NCI-H1092 treated with DMSO at 0.1 percent for 48 hours (cell line): ENCODE results near the gene CTNNA3.

Source experiments
- DNase-seq: peaks from one replicate; lab custom pipeline; 2025; lab: John Stamatoyannopoulos, UW

CTNNA3 gene

DNA sequence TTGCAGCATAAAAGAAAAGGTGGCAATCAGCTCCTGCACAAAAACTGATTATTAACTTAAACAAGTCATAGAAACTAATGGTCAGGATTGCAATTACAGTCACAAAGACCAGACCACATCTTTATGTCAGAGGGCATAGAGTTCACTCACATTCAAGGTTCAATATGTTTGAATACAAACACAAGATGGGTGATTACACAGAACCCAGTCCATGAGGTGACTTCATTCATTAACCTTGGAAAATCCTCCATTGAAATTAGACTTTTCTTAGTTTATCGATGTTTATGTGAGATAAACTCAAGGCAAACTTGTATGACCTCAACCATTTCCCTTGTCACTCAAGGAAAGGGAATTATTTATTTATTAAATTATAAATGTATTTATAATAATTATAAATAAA lies 1158.8 kb downstream of the CTNNA3 start:
- no peak for DNase-seq

- DNase-seq = no peak
Measured at GRCh38 chr10:66535439-66535838, 1160.6 kb downstream of the CTNNA3 start.

DNA sequence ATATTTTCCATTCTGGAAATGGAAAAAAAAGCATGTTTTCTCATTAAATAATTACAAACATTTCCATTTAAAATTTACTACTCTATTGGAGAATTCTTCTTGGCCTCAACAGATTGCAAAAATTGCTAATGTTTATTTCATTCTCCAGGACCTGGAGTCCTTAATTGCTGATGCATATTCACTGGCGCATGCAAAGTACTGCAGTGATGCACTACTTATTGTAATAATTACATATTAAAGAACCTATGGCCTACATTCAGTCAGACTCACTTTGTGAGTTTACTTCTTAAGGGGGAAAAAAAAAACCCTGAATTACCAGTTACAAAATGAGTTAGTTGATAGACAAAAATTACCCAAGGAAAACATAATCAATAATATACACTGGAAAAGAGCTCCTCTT lies 1161.1 kb downstream of the CTNNA3 start:
- DNase-seq = no peak

DNA sequence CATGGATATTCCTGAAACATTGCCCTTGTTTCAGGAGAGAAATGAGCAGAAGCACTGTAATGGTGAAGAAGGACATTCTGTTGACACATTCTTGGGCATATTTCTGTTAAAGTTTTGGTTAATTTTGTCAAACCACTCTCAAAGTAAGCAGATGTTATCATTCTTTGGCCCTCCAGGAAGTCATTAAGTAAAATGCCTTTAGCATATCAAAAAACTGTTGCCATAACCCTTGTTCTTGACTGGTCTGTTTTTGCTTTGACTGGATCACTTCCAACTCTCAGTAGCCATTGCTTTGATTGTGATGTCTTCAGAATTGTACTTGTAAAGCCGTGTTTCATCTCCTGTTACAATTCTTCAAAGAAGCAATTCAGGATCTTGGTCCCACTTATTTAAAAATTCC lies 1174.5 kb downstream of the CTNNA3 start:
- no peak for DNase-seq

- no peak for DNase-seq
Measured at GRCh38 chr10:66519616-66520015, 1176.4 kb downstream of the CTNNA3 start.

- DNase-seq = no peak
Measured at GRCh38 chr10:66514666-66515065, 1181.3 kb downstream of the CTNNA3 start.

GRCh38 chr10:66513504-66513903 lies 1182.5 kb downstream of the CTNNA3 start:
- no peak for DNase-seq

DNA sequence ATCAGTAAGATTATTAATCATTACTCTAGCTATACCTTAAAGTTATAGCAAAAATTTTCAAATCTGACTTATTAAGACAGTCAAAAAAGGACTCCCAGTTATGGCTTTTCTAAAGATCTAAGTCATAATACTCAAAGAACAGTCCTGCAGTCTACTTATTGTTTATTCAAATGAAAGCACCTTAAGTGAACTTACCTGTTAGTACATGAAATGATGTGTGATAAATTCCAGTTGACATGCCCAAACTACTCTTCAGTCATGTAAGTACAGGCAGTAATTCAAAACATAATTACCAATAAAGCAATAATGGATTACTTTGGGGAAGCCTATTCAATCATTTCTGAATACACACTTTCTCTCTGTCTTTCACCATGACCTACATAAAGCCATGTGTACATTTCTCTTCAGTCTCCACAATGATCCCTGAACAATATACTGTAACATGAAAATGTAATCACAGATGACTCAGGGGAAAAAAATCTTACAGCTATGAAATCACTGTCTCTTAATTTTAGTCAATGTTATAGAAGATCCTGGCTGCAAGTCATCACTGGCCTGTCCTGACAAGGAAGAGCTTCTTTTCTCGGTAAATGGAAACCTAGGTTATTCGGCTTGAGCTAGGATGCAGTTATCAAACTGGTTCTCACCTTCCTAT lies 1190.9 kb downstream of the CTNNA3 start:
- DNase-seq = no peak

- no peak for DNase-seq
Measured at GRCh38 chr10:66501356-66501755, 1194.6 kb downstream of the CTNNA3 start.

- DNase-seq = no peak
Measured at GRCh38 chr10:66483966-66484365, 1212.0 kb downstream of the CTNNA3 start.

DNA sequence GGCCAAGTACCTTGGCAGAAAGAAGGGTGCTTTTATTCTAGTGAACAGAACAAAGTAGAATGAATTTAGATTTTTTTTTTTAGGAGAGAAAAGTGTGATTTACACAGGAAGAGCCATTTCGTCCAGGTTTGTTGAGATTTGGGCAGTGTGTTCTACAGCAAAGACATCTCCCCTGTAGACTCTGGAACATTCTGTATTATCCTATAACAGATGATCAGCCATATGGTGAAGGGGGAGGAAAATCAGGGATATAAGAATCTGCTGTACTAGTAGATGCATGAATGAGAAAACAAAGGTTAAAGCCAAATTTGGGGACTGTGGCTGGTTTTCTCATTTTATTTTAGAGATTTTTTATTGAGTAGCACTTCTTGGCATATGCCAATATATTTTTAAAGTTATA lies 1223.8 kb downstream of the CTNNA3 start:
- no peak for DNase-seq

DNA sequence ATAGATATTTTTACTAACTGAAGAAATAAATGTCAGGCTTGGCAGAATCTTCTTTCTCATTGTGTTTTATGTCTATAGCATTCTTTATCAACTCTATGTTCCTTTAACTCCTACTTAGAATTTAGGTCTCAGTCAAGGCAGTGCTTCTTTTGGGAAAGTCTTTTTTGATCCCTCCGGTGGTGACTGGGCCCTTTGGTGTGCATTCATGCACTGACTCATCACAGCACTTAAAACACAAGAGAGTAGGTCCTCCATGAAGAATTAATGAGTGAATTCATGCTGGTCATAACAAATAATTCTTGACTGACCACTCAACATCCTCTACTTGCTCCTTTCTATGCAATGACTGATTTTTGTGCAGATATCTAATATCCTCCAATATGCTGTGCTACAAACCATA lies 1229.0 kb downstream of the CTNNA3 start:
- DNase-seq = no peak

GRCh38 chr10:66466622-66467021 lies 1229.4 kb downstream of the CTNNA3 start:
- no peak for DNase-seq

DNA sequence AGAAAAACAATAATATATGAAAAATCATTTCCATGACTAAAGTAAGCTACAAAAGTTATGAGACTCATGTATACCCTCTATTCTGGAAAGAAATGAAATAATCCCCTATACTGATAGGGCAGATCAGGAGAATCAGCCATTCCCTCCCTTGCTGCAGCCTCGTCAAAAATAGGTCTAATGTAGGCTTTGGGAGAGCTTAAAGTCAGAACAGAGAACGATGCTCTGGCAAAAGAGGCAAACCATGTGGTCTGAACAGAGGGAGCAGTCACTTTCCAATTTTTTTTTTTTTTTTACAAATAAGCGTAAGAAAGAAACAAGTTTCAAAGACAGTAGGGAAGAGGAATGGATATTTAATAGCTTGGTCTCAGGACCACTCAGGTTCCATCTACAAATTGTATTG lies 1232.4 kb downstream of the CTNNA3 start:
- no peak for DNase-seq

DNA sequence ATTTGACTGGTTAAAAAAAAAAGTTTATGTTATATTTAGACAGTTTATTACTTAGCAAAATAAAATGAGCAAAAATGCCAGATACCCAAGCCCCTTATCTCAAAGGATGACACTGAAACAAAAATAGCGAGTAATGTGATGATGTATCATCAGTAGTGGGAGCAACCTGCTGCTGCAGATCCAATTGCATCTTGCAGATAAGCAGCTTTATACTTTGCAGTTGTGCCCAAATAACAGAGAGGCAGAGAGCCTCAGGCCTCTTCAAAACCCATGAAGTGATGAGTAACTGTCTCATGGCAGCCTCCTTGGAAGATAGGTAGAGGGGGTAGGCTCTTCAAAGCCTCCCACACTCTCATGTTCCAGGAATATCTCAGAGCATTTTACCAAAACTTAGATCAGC lies 1238.4 kb downstream of the CTNNA3 start:
- DNase-seq = no peak

DNA sequence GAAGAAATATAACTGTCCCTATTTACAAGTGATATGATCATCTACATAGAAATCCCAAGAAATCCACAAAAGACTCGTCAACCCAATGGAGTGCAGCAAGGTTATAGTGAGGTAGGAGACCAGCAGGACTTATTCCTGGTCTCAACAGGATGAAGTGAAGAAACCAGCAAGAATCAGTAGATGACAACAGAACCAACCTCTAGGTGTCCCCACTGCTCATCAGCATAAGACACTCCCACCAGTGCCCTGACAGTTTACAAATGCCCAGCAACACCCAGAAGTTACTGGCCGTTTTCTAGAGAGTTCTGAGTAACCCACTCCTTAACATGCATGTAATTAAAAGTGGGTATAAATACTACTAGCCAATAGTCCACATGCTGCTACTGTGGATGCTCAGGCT lies 1240.7 kb downstream of the CTNNA3 start:
- DNase-seq = no peak

GRCh38 chr10:66440568-66440967 lies 1255.4 kb downstream of the CTNNA3 start:
- no peak for DNase-seq

DNA sequence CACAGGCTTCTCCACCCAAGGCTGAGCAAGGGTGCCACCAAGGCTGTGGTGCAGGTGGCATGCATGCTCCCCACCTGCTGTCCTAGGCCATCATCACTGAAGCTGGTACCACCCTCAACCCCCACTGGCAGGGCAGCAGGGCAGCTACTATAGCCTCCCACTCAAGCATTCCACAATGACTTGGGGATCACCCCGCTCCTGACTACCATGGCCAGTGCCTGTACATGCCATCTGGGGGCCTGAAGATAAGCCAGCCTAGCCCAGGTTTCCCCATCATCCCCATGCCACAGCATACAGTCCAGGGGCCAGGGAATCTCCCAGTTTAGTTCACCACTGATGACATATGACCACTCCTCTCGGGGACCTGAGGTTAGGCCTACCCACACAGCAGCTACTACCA lies 1281.1 kb downstream of the CTNNA3 start:
- no peak for DNase-seq

DNA sequence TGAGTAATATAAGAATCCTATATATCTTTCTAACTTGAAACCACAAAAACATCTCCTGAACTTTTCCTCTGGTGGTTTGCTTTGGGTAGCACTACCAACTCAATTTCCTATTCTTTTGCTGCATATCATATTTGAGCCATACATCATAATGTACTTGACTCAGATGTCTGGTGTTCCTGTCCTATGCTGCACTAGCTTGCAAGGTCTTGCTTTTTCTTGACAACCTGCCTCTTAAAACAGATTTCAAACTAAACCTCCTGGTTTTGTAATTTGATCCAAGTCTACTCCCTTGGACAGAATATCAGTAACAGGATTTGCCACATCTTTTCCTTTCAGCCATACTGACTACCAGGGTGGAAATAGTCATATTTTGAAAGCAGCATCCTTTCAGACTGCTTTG lies 1290.4 kb downstream of the CTNNA3 start:
- DNase-seq = no peak

GRCh38 chr10:66398669-66399068 lies 1297.3 kb downstream of the CTNNA3 start:
- DNase-seq = no peak

DNA sequence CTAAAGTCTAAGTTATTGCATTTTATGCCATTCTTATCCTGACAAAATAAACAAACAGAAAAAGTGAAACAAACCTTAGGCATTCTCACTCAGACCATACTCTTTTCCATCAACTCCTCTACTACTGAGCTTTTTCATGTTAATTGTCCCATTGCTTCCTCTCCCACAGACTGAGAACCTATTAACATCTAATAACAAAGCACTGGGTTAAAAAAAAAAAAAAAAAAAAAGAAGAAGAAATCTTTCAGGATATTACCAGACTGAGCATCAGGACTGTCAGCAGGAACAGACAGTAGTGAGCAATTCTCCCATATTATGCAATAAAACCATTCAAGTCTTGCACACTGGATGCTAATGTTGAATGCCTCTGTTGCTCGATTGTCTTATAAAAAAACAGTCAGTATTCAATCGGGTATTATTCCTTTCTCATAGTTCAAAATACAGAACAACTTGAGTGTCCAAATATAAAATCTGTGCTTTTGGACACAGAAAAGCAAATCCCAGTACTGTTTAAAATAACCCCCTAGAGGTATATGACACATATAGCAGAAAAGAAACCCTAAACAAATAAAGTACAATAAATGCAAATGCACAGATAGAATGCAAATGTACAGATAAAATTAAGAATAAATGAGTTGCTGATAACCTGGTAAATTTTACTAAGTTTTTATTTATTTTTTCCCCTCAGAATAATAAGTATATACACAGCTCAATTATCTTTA lies 1301.5 kb downstream of the CTNNA3 start:
- DNase-seq = no peak

DNA sequence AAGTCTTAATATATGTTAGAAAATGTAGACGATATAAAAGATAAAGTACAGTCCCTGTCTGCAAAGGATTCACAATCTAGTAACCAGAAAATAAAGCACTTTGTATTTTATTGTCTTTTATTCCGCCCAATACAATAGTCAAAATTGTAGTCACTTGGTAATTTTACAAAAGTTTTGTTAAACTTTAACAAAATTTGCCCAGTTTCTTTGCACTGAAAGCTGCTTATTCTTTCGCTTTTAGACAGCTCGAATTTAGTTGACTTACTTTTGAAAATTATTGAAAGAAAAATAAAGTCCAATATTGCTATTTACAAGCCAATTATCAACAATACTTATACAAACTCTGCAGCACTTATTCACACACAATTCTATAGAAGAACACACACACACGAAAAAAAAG lies 1305.1 kb downstream of the CTNNA3 start:
- DNase-seq = no peak

- DNase-seq = no peak
Measured at GRCh38 chr10:66381045-66381444, 1315.0 kb downstream of the CTNNA3 start.
